K562 (cell line): ENCODE data around the gene CDRT4. TPM values are rescaled to one million over a fixed set of nuclear protein-coding genes. Genes with fewer than 3 reads are reported as not detected.

Experiments
- ARID1B ChIP-seq: fragments of 450-650 bp; IDR thresholded peaks from 2 replicates; pipeline ENCODE4 v1.6.1; 2016; ENCODE audit warnings: antibody characterized with exemption, mild to moderate bottlenecking, inconsistent platforms
- ATF3 ChIP-seq, 2 experiments: fragments of 450-650 bp in 1 of 2; sonication (generic) in 1 of 2; formaldehyde crosslinking in 1 of 2; IDR thresholded peaks in 1 of 2; conservative IDR thresholded peaks in 1 of 2; 2 replicates each; pipeline versions ENCODE4 v1.6.1 to v1.8.1; 2016 to 2023; ENCODE audit warnings: mild to moderate bottlenecking in 2 of 2, moderate library complexity in 2 of 2, inconsistent platforms in 1 of 2, missing genetic modification reagents in 1 of 2
- ATF7 ChIP-seq: fragments of 450-650 bp; IDR thresholded peaks from 2 replicates; pipeline ENCODE4 v1.7.1; 2014; ENCODE audit warnings: mild to moderate bottlenecking, moderate library complexity
- CBFA2T3 ChIP-seq: fragments of 450-650 bp; IDR thresholded peaks from 2 replicates; pipeline ENCODE4 v1.6.1; 2017
- CREB3L1 ChIP-seq: fragments of 450-650 bp; IDR thresholded peaks from 2 replicates; pipeline ENCODE4 v1.6.1; 2014; ENCODE audit warnings: low read depth, mild to moderate bottlenecking, moderate library complexity, borderline replicate concordance
- CTBP1 ChIP-seq: fragments of 450-650 bp; IDR thresholded peaks from 2 replicates; pipeline ENCODE4 v1.6.1; 2016; ENCODE audit warnings: borderline replicate concordance
- CXXC5 ChIP-seq: fragments of 250-450 bp; sonication (Bioruptor Pico); IDR thresholded peaks from 2 replicates; pipeline ENCODE4 v1.8.0; 2022; ENCODE audit warnings: inconsistent platforms, mild to moderate bottlenecking, moderate library complexity
- GATAD2A ChIP-seq: fragments of 450-650 bp; IDR thresholded peaks from 2 replicates; pipeline ENCODE4 v1.6.1; 2017
- HIVEP1 ChIP-seq: fragments of 250-450 bp; sonication (Bioruptor Pico); IDR thresholded peaks from 2 replicates; pipeline ENCODE4 v1.4.0; 2020; ENCODE audit warnings: mild to moderate bottlenecking
- HNRNPK ChIP-seq: fragments of 200-400 bp; formaldehyde crosslinking; IDR thresholded peaks from one replicate; pipeline ENCODE4 v1.6.1; 2018; ENCODE audit warnings: mild to moderate bottlenecking, low read depth, low read length; ENCODE audit not compliant: poor library complexity, severe bottlenecking
- KDM1A ChIP-seq, 2 experiments: fragments of 450-650 bp; IDR thresholded peaks; 2 replicates each; pipeline ENCODE4 v1.6.1; 2016; ENCODE audit warnings: mild to moderate bottlenecking in 2 of 2
- KHSRP ChIP-seq: fragments of 450-650 bp; IDR thresholded peaks from 2 replicates; pipeline ENCODE4 v1.6.1; 2017
- LCOR ChIP-seq: sonication (generic); formaldehyde crosslinking; IDR thresholded peaks from 2 replicates; pipeline ENCODE4 v1.8.0; 2022; ENCODE audit warnings: mild to moderate bottlenecking, missing genetic modification reagents
- MAX ChIP-seq: sonication (generic); formaldehyde crosslinking; IDR thresholded peaks from 2 replicates; pipeline ENCODE4 v1.9.0; 2022; ENCODE audit warnings: mild to moderate bottlenecking, missing genetic modification reagents
- MEIS2 ChIP-seq: fragments of 450-650 bp; IDR thresholded peaks from 2 replicates; pipeline ENCODE4 v1.6.1; 2014; ENCODE audit warnings: mild to moderate bottlenecking; ENCODE audit not compliant: partially characterized antibody
- NCOR1 ChIP-seq: fragments of 450-650 bp; IDR thresholded peaks from 2 replicates; pipeline ENCODE4 v1.6.1; 2016; ENCODE audit warnings: mild to moderate bottlenecking, moderate library complexity
- NR2F6 ChIP-seq: fragments of 450-650 bp; formaldehyde crosslinking; IDR thresholded peaks from 2 replicates; pipeline ENCODE4 v1.4.0; 2020; ENCODE audit warnings: mild to moderate bottlenecking
- PBX2 ChIP-seq, 2 experiments: IDR thresholded peaks in 1 of 2; conservative IDR thresholded peaks in 1 of 2; 2 replicates each; pipeline ENCODE4 v1.6.1; 2016; ENCODE audit warnings: low read depth in 2 of 2, mild to moderate bottlenecking in 1 of 2, missing compliant biosample characterization in 1 of 2, missing genetic modification characterization in 1 of 2, moderate library complexity in 1 of 2
- POLR2H ChIP-seq: IDR thresholded peaks from 2 replicates; pipeline ENCODE4 v1.6.1; 2016; ENCODE audit warnings: missing genetic modification characterization, low read depth, mild to moderate bottlenecking, control low read depth, missing compliant biosample characterization, moderate library complexity
- PRMT5 ChIP-seq: sonication (generic); formaldehyde crosslinking; IDR thresholded peaks from 2 replicates; pipeline ENCODE4 v1.5.0; 2020; ENCODE audit warnings: missing genetic modification reagents
- RCOR1 ChIP-seq, 2 experiments: IDR thresholded peaks; 2 replicates each; pipeline ENCODE4 v1.6.1; 2012; ENCODE audit warnings: low read depth in 2 of 2, low read length in 2 of 2, borderline replicate concordance in 1 of 2, improper control_type of control experiment in 1 of 2
- SMARCE1 ChIP-seq: fragments of 450-650 bp; IDR thresholded peaks from 2 replicates; pipeline ENCODE4 v1.7.1; 2016; ENCODE audit warnings: mild to moderate bottlenecking
- SOX6 ChIP-seq: fragments of 450-650 bp; IDR thresholded peaks from 2 replicates; pipeline ENCODE4 v1.6.1; 2014; ENCODE audit warnings: mild to moderate bottlenecking
- TAL1 ChIP-seq: fragments of 450-650 bp; IDR thresholded peaks from 2 replicates; pipeline ENCODE4 v1.6.1; 2016; ENCODE audit warnings: mild to moderate bottlenecking
- TFAM ChIP-seq: fragments of 250-450 bp; sonication (Bioruptor Pico); conservative IDR thresholded peaks from 2 replicates; pipeline ENCODE4 v1.5.0; 2021; ENCODE audit warnings: mild to moderate bottlenecking, moderate library complexity
- ZNF644 ChIP-seq: fragments of 200-800 bp; sonication (Bioruptor generic); IDR thresholded peaks from 2 replicates; pipeline ENCODE4 v1.6.1; 2016; ENCODE audit warnings: low read depth, missing genetic modification characterization, missing compliant biosample characterization
- ZNF717 ChIP-seq: fragments of 250-450 bp; sonication (Bioruptor Pico); IDR thresholded peaks from 2 replicates; pipeline ENCODE4 v1.5.0; 2021
- polyA plus RNA-seq, 8 experiments: library from polyadenylated mRNA; depleted of rRNA in 4 of 8; stranded (reverse) in 5 of 8; unstranded in 3 of 8; fragments of >200 nt; fragmentation: Nextera tagmentation in 2 of 8; fragmentation: Illumina TruSeq in 1 of 8; extraction: Ambion mirVana in 2 of 8; extraction: Trizol in 1 of 8; gene quantifications; 2 replicates each; pipeline versions ENCODE4 v1.2.1 to v1.2.3, GENCODE V29; 2011 to 2014; ENCODE audit warnings: inconsistent platforms in 1 of 8, missing spikeins in 1 of 8
- total RNA-seq, 7 experiments: library from RNA; depleted of rRNA in 6 of 7; stranded (reverse); fragments of >200 nt in 6 of 7; fragmentation: Illumina TruSeq in 2 of 7; extraction: Trizol in 2 of 7; gene quantifications; 2 replicates each; pipeline versions ENCODE4 v1.2.1 to v1.2.3, GENCODE V29; 2011 to 2021; ENCODE audit warnings: low replicate concordance in 1 of 7

Gene CDRT4
- total and polyA plus RNA-seq, 9 of the 15 experiments (the other 6 are each of a cell fraction or from before 2014, with no cell fraction given): 1.7 to 6.4 (median 3.5) TPM

GRCh38 chr17:15444805-15445204 is 22.6 kb downstream of the CDRT4 start (continued):
- TF ChIP-seq PBX2 (CRISPR knock-in tag; IDR thresholded peaks at IDR 0.05; ENCODE audit: low read depth) (no peak), PBX2 (tag; conservative IDR thresholded peaks at IDR 0.05; ENCODE audit: low read depth) (peak; percentile 79), RCOR1 (IDR thresholded peaks at IDR 0.05; ENCODE audit: borderline replicate concordance in 1 of 2, low read depth in 2 of 2, low read length in 2 of 2) (peak in 1 of 2 experiments; percentile 74; a peak in 1 of 4 replicates), CREB3L1 (no peak), ARID1B (peak; percentile 79), CXXC5 (CRISPR knock-in tag) (peak; percentile 34; the same call in 1 of the 2 replicates), TFAM (CRISPR knock-in tag) (no peak), GATAD2A (no peak), POLR2H (no peak), ATF3 (IDR thresholded peaks at IDR 0.05) (peak; percentile 53; the same call in 1 of the 2 replicates), ATF3 (CRISPR knock-in tag; conservative IDR thresholded peaks at IDR 0.05) (no peak), KHSRP (no peak), NR2F6 (CRISPR knock-in tag) (no peak), MAX (CRISPR knock-in tag) (no peak), SMARCE1 (peak; percentile 49; the same call in 1 of the 2 replicates), SOX6 (0 out of 2 replicates have a peak, but pooled peaks have one; percentile 26), TAL1 (peak; percentile 68), HIVEP1 (CRISPR knock-in tag) (no peak), MEIS2 (peak; percentile 81), HNRNPK (no peak), PRMT5 (CRISPR knock-in tag) (no peak), CBFA2T3 (peak; percentile 77), LCOR (CRISPR knock-in tag) (no peak), CTBP1 (peak; percentile 29; the same call in 1 of the 2 replicates), NCOR1 (peak; percentile 35; the same call in 1 of the 2 replicates), KDM1A (IDR thresholded peaks at IDR 0.05) (peak in 1 of 2 experiments; percentile 50; a peak in 2 of 4 replicates), ZNF644 (tag) (no peak), ZNF717 (no peak), ATF7 (peak; percentile 66)
